Loucy (cell line): ENCODE measurements around the gene RPS6KA4.

Experiments used
- H2AFZ ChIP-seq: fragments of 200-600 bp; sonication (generic); 2 replicates; pipeline ENCODE4 v1.6.0; 2016; ENCODE audit warnings: antibody characterized with exemption, mild to moderate bottlenecking, low read length, moderate library complexity
- H3F3A ChIP-seq: fragments of 200-600 bp; 2 replicates; pipeline ENCODE4 v1.6.0; 2016; ENCODE audit warnings: antibody characterized with exemption, low read depth, mild to moderate bottlenecking
- H3K27me3 ChIP-seq: fragments of 200-600 bp; sonication (generic); 2 replicates; pipeline ENCODE4 v1.6.1; 2014; ENCODE audit warnings: low read length, mild to moderate bottlenecking; ENCODE audit not compliant: insufficient read depth, poor library complexity, severe bottlenecking
- H3K36me3 ChIP-seq: fragments of 200-600 bp; sonication (generic); 2 replicates; pipeline ENCODE4 v1.6.1; 2016; ENCODE audit warnings: low read length; ENCODE audit not compliant: insufficient read depth
- H3K4me1 ChIP-seq: fragments of 200-600 bp; sonication (generic); 2 replicates; pipeline ENCODE4 v1.5.1; 2014; ENCODE audit warnings: low read length, mild to moderate bottlenecking; ENCODE audit not compliant: insufficient read depth, poor library complexity, severe bottlenecking
- H3K4me2 ChIP-seq: fragments of 200-600 bp; sonication (generic); 2 replicates; pipeline ENCODE4 v1.6.0; 2014; ENCODE audit warnings: antibody characterized with exemption, low read length, low read depth, mild to moderate bottlenecking; ENCODE audit not compliant: poor library complexity, severe bottlenecking
- H3K4me3 ChIP-seq: fragments of 200-600 bp; sonication (generic); 2 replicates; pipeline ENCODE4 v1.5.1; 2014; ENCODE audit warnings: low read length, mild to moderate bottlenecking, mixed read lengths; ENCODE audit not compliant: poor library complexity, severe bottlenecking
- H3K79me2 ChIP-seq: fragments of 200-600 bp; sonication (generic); 2 replicates; pipeline ENCODE4 v1.6.1; 2014; ENCODE audit warnings: low read length; ENCODE audit not compliant: insufficient read depth
- H3K9ac ChIP-seq: fragments of 200-600 bp; sonication (generic); 2 replicates; pipeline ENCODE4 v1.6.0; 2014; ENCODE audit warnings: mild to moderate bottlenecking, low read depth, low read length, moderate library complexity; ENCODE audit not compliant: poor library complexity, severe bottlenecking
- H3K9me2 ChIP-seq: fragments of 200-600 bp; sonication (generic); replicated peaks from 2 replicates; pipeline ENCODE4 v1.6.1; 2016; ENCODE audit warnings: low read depth, low read length, mixed read lengths
- H3K9me3 ChIP-seq: fragments of 200-600 bp; sonication (generic); 2 replicates; pipeline ENCODE4 v1.6.1; 2014; ENCODE audit warnings: mild to moderate bottlenecking, antibody characterized with exemption, low read length, low read depth; ENCODE audit not compliant: insufficient read depth
- H4K20me1 ChIP-seq: fragments of 200-600 bp; sonication (generic); 2 replicates; pipeline ENCODE4 v1.6.0; 2014; ENCODE audit warnings: antibody characterized with exemption, low read length, mild to moderate bottlenecking; ENCODE audit not compliant: insufficient read depth, poor library complexity, severe bottlenecking
- CTCF ChIP-seq: fragments of 200-600 bp; sonication (generic); conservative IDR thresholded peaks from 2 replicates; pipeline ENCODE4 v1.5.1; 2014; ENCODE audit warnings: mild to moderate bottlenecking, antibody characterized with exemption, low read length
- EZH2phosphoT487 ChIP-seq: fragments of 200-600 bp; IDR thresholded peaks from 2 replicates; pipeline ENCODE4 v1.6.1; 2018; ENCODE audit warnings: antibody characterized with exemption, mild to moderate bottlenecking, moderate library complexity, borderline replicate concordance

Gene RPS6KA4

GRCh38 chr11:64348383-64349024 lies 10.5 kb upstream of the RPS6KA4 start:
- H3F3A ChIP-seq = no peaks in the 10 kb centered on the region
- no peak overlapping the region for H3K4me3 ChIP-seq
- H3K4me2 ChIP-seq = peak overlapping the region; percentile 20
- H3K79me2 ChIP-seq = no peaks in the 10 kb centered on the region
- no peaks in the 10 kb centered on the region for H3K9me2 ChIP-seq
- H3K4me1 ChIP-seq = peaks cover 9% of the 10 kb centered on the region
- H3K27me3 ChIP-seq = no peaks in the 10 kb centered on the region
- H2AFZ ChIP-seq = no peak overlapping the region
- no peak for TF ChIP-seq EZH2phosphoT487
- no peaks in the 10 kb centered on the region for H3K9me3 ChIP-seq
- no peak overlapping the region for H3K9ac ChIP-seq
- H3K36me3 ChIP-seq = no peaks in the 10 kb centered on the region; the same call in 1 of the 2 replicates
- no peaks in the 10 kb centered on the region for H4K20me1 ChIP-seq

GRCh38 chr11:64349025-64349387 lies 10.0 kb upstream of the RPS6KA4 start:
- Histone ChIP-seq H3F3A (no peaks in the 10 kb centered on the region), H3K9me2 (no peaks in the 10 kb centered on the region), H3K4me1 (peaks cover 9% of the 10 kb centered on the region), H2AFZ (no peak overlapping the region), H3K4me3 (no peak overlapping the region), H3K9me3 (no peaks in the 10 kb centered on the region), H3K79me2 (no peaks in the 10 kb centered on the region), H3K9ac (no peak overlapping the region), H4K20me1 (no peaks in the 10 kb centered on the region), H3K27me3 (no peaks in the 10 kb centered on the region), H3K36me3 (no peaks in the 10 kb centered on the region; the same call in 1 of the 2 replicates), H3K4me2 (no peak overlapping the region)
- TF ChIP-seq CTCF = no peak

- Histone ChIP-seq H2AFZ (no peak overlapping the region), H3K9me2 (no peaks in the 10 kb centered on the region), H3K79me2 (no peaks in the 10 kb centered on the region), H3F3A (no peaks in the 10 kb centered on the region), H3K27me3 (no peaks in the 10 kb centered on the region), H4K20me1 (no peaks in the 10 kb centered on the region), H3K4me2 (no peak overlapping the region), H3K4me1 (peaks cover 9% of the 10 kb centered on the region), H3K36me3 (no peaks in the 10 kb centered on the region; the same call in 1 of the 2 replicates), H3K4me3 (no peak overlapping the region), H3K9me3 (no peaks in the 10 kb centered on the region), H3K9ac (no peak overlapping the region)
- TF ChIP-seq EZH2phosphoT487 = no peak
Observed at GRCh38 chr11:64349404-64349803, 9.6 kb upstream of the RPS6KA4 start.

GRCh38 chr11:64351136-64351631 lies 7.8 kb upstream of the RPS6KA4 start:
- TF ChIP-seq CTCF (no peak), EZH2phosphoT487 (no peak)
- no peak overlapping the region for H3K4me2 ChIP-seq
- no peaks in the 10 kb centered on the region for H4K20me1 ChIP-seq
- H3K36me3 ChIP-seq = no peaks in the 10 kb centered on the region
- no peaks in the 10 kb centered on the region for H3K9me3 ChIP-seq
- no peaks in the 10 kb centered on the region for H3K79me2 ChIP-seq
- peaks cover 9% of the 10 kb centered on the region for H3K4me1 ChIP-seq
- no peaks in the 10 kb centered on the region for H3K9me2 ChIP-seq
- H3F3A ChIP-seq = no peaks in the 10 kb centered on the region
- H3K4me3 ChIP-seq = no peak overlapping the region
- no peak overlapping the region for H2AFZ ChIP-seq
- no peaks in the 10 kb centered on the region for H3K27me3 ChIP-seq
- H3K9ac ChIP-seq = no peak overlapping the region
